WTC11 (cell line): ENCODE results near the gene ITGA8. TPM values are rescaled to one million over a fixed set of nuclear protein-coding genes. Genes with fewer than 3 reads are reported as not detected.

ENCODE experiments used
- ATAC-seq: fragments of 200-7000 bp; cut with Tn5 transposase; 2 replicates; pipeline ENCODE4 v1.10.0; 2021; ENCODE audit warnings: mild to moderate bottlenecking, moderate library complexity
- CTCF ChIA-PET: fragments of 300-600 bp; sonication (Branson Sonifier 250); formaldehyde crosslinking; loops from one replicate; lab custom pipeline; 2021; ENCODE audit warnings: antibody characterized with exemption; lab: Charles Lee
- POLR2A ChIA-PET: fragments of 350-600 bp; sonication (Branson Sonifier 250); formaldehyde crosslinking; loops from one replicate; lab custom pipeline; 2021; ENCODE audit warnings: antibody characterized with exemption; lab: Charles Lee
- DNase-seq: peaks from one replicate; pipeline ENCODE4 v3.0.0; 2021; ENCODE audit warnings: low spot score
- H3K27ac Mint-ChIP-seq: 2 replicates; pipeline ENCODE4 v1.8.0; 2021; ENCODE audit warnings: mixed read lengths
- H3K27me3 Mint-ChIP-seq: 2 replicates; pipeline ENCODE4 v1.8.0; 2021; ENCODE audit warnings: low read depth, mild to moderate bottlenecking, moderate library complexity, mixed read lengths
- H3K36me3 Mint-ChIP-seq: 2 replicates; pipeline ENCODE4 v1.8.0; 2021; ENCODE audit warnings: mixed read lengths
- H3K4me1 Mint-ChIP-seq: 2 replicates; pipeline ENCODE4 v1.8.0; 2022; ENCODE audit warnings: mixed read lengths
- H3K4me3 Mint-ChIP-seq: 2 replicates; pipeline ENCODE4 v1.8.0; 2021; ENCODE audit warnings: mild to moderate bottlenecking, moderate library complexity, mixed read lengths
- H3K9me3 Mint-ChIP-seq: 2 replicates; pipeline ENCODE4 v1.8.0; 2021; ENCODE audit warnings: mixed read lengths
- ATF6 ChIP-seq: sonication (generic); formaldehyde crosslinking; IDR thresholded peaks from 2 replicates; pipeline ENCODE4 v1.8.1; 2023; ENCODE audit warnings: mild to moderate bottlenecking, missing genetic modification reagents
- CREB1 ChIP-seq: sonication (generic); formaldehyde crosslinking; IDR thresholded peaks from 2 replicates; pipeline ENCODE4 v1.8.0; 2023; ENCODE audit warnings: mild to moderate bottlenecking, missing genetic modification reagents
- FOXJ3 ChIP-seq: sonication (generic); formaldehyde crosslinking; IDR thresholded peaks from 2 replicates; pipeline ENCODE4 v1.9.0; 2021; ENCODE audit warnings: missing genetic modification reagents, mild to moderate bottlenecking, borderline replicate concordance
- FOXK1 ChIP-seq: sonication (generic); formaldehyde crosslinking; IDR thresholded peaks from 2 replicates; pipeline ENCODE4 v1.8.0; 2022; ENCODE audit warnings: mild to moderate bottlenecking, moderate library complexity, missing genetic modification reagents
- FOXP1 ChIP-seq: sonication (generic); formaldehyde crosslinking; IDR thresholded peaks from 2 replicates; pipeline ENCODE4 v1.8.0; 2022; ENCODE audit warnings: missing genetic modification reagents, mild to moderate bottlenecking, moderate library complexity, borderline replicate concordance
- GRHL2 ChIP-seq: fragments of 250-450 bp; sonication (Bioruptor Pico); IDR thresholded peaks from 2 replicates; pipeline ENCODE4 v1.8.0; 2022; ENCODE audit warnings: mild to moderate bottlenecking, moderate library complexity; ENCODE audit not compliant: insufficient replicate concordance, severe bottlenecking
- GTF2I ChIP-seq: fragments of 250-450 bp; sonication (Bioruptor Pico); conservative IDR thresholded peaks from 2 replicates; pipeline ENCODE4 v1.4.0; 2021; ENCODE audit warnings: mild to moderate bottlenecking
- HMGA2 ChIP-seq: fragments of 250-450 bp; sonication (Bioruptor Pico); IDR thresholded peaks from 2 replicates; pipeline ENCODE4 v1.4.0; 2021; ENCODE audit warnings: mild to moderate bottlenecking, moderate library complexity
- JUN ChIP-seq: sonication (generic); formaldehyde crosslinking; IDR thresholded peaks from 2 replicates; pipeline ENCODE4 v1.8.0; 2023; ENCODE audit warnings: mild to moderate bottlenecking, missing genetic modification reagents
- MAX ChIP-seq: sonication (generic); formaldehyde crosslinking; IDR thresholded peaks from 2 replicates; pipeline ENCODE4 v1.8.0; 2022; ENCODE audit warnings: mild to moderate bottlenecking, missing genetic modification reagents
- NR3C1 ChIP-seq: sonication (generic); formaldehyde crosslinking; conservative IDR thresholded peaks from 2 replicates; pipeline ENCODE4 v1.8.1; 2023; ENCODE audit warnings: low read depth, mild to moderate bottlenecking, missing genetic modification reagents
- PRRX2 ChIP-seq: fragments of 250-450 bp; sonication (Bioruptor Pico); IDR thresholded peaks from 2 replicates; pipeline ENCODE4 v1.8.0; 2021; ENCODE audit warnings: mild to moderate bottlenecking
- RELA ChIP-seq: sonication (generic); formaldehyde crosslinking; IDR thresholded peaks from 2 replicates; pipeline ENCODE4 v1.8.1; 2022; ENCODE audit warnings: missing genetic modification reagents, mild to moderate bottlenecking, borderline replicate concordance
- SMAD4 ChIP-seq: sonication (generic); formaldehyde crosslinking; IDR thresholded peaks from 2 replicates; pipeline ENCODE4 v1.8.0; 2022; ENCODE audit warnings: mild to moderate bottlenecking, missing genetic modification reagents
- SOX15 ChIP-seq: fragments of 250-450 bp; sonication (Bioruptor Pico); IDR thresholded peaks from 2 replicates; pipeline ENCODE4 v1.9.0; 2021; ENCODE audit warnings: mild to moderate bottlenecking
- ZBTB21 ChIP-seq: sonication (generic); formaldehyde crosslinking; IDR thresholded peaks from 2 replicates; pipeline ENCODE4 v1.8.1; 2023; ENCODE audit warnings: mild to moderate bottlenecking, missing genetic modification reagents, borderline replicate concordance
- ZBTB43 ChIP-seq: sonication (generic); formaldehyde crosslinking; IDR thresholded peaks from 2 replicates; pipeline ENCODE4 v1.8.1; 2023; ENCODE audit warnings: mild to moderate bottlenecking, missing genetic modification reagents
- ZMAT4 ChIP-seq: fragments of 250-450 bp; sonication (Bioruptor Pico); IDR thresholded peaks from 2 replicates; pipeline ENCODE4 v1.9.0; 2021; ENCODE audit warnings: mild to moderate bottlenecking
- ZNF138 ChIP-seq: sonication (generic); formaldehyde crosslinking; conservative IDR thresholded peaks from 2 replicates; pipeline ENCODE4 v1.8.1; 2022; ENCODE audit warnings: mild to moderate bottlenecking, moderate library complexity, missing genetic modification reagents
- ZNF263 ChIP-seq: sonication (generic); formaldehyde crosslinking; IDR thresholded peaks from 2 replicates; pipeline ENCODE4 v1.8.1; 2022; ENCODE audit warnings: low read depth, mild to moderate bottlenecking, moderate library complexity, missing genetic modification reagents
- ZNF396 ChIP-seq: fragments of 250-450 bp; sonication (Bioruptor Pico); IDR thresholded peaks from 2 replicates; pipeline ENCODE4 v1.8.0; 2021; ENCODE audit warnings: mild to moderate bottlenecking, moderate library complexity, borderline replicate concordance
- ZNF512 ChIP-seq: sonication (generic); formaldehyde crosslinking; IDR thresholded peaks from 2 replicates; pipeline ENCODE4 v1.8.1; 2022; ENCODE audit warnings: missing genetic modification reagents, borderline replicate concordance
- ZNF671 ChIP-seq: fragments of 250-450 bp; sonication (Bioruptor Pico); IDR thresholded peaks from 2 replicates; pipeline ENCODE4 v1.8.0; 2021; ENCODE audit warnings: mild to moderate bottlenecking
- total RNA-seq: library from RNA; stranded (reverse); gene quantifications from 3 replicates; pipeline ENCODE4 v1.2.3, GENCODE V29; 2021
- TF ChIP-seq, protein P1 (sequence below): fragments of 250-450 bp; sonication (Bioruptor Pico); conservative IDR thresholded peaks from 2 replicates; pipeline ENCODE4 v1.9.0; 2021; ENCODE audit warnings: mild to moderate bottlenecking
- TF ChIP-seq, protein P2 (sequence below): sonication (generic); formaldehyde crosslinking; IDR thresholded peaks from 2 replicates; pipeline ENCODE4 v1.8.1; 2023; ENCODE audit warnings: mild to moderate bottlenecking, missing genetic modification reagents, borderline replicate concordance

The ITGA8 gene
- total RNA-seq, 1 experiment from 2014 or later, result not detected

GRCh38 chr10:15704581-15704968, 15.1 kb downstream of the ITGA8 start:
- Mint-ChIP-seq H3K27me3 (no peaks in the 10 kb centered on the region), H3K4me1 (no peaks in the 10 kb centered on the region), H3K9me3 (no peaks in the 10 kb centered on the region), H3K27ac (no peak overlapping the region), H3K36me3 (no peaks in the 10 kb centered on the region), H3K4me3 (no peak overlapping the region)
- CTCF ChIA-PET, result interaction anchor here (0.7 kb wide), 1 partner anchor 14 kb away, joined by 3 read pairs; no protein-coding TSS in a partner anchor
- no peak for ATAC-seq
- TF ChIP-seq RELA (CRISPR knock-in tag) (no peak), JUN (CRISPR knock-in tag) (no peak), MAX (CRISPR knock-in tag) (no peak), FOXK1 (no peak), FOXP1 (CRISPR knock-in tag) (no peak), SOX15 (no peak), FOXJ3 (no peak), HMGA2 (CRISPR knock-in tag) (no peak), NR3C1 (CRISPR knock-in tag) (no peak), SMAD4 (CRISPR knock-in tag) (no peak), CREB1 (CRISPR knock-in tag) (no peak), ZNF138 (no peak), ZNF396 (CRISPR knock-in tag) (no peak), GTF2I (CRISPR knock-in tag) (no peak)
- TF ChIP-seq, protein P1, sequence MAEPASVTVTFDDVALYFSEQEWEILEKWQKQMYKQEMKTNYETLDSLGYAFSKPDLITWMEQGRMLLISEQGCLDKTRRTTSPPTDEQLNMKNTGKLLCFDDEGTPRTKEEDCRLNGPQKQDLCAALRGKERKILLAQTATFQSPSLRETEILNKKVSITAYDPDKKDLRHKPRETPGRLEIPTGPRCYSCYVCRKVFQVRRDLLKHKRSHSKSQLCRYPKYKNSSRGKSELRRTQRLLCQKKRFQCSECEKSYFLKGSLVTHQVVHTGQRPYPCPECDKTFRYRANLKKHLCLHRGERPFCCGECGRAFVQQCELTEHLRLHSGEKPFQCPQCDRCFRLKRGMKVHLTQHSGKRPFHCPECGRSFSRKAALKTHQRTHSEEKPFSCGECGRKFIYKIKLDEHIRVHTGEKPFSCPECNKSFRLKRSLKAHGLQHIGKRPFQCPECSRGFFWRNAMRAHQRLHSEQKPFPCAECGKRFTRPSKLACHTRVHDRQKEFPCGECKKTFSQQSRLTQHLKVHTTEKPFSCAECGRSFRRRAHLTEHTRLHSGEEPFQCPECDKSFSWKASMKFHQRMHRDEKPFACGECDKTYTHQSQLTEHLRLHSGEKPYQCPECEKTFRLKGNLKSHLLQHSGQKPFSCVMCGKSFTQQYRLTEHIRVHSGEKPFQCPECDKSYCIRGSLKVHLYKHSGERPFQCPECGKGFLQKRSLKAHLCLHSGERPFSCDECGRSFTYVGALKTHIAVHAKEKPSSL (CRISPR knock-in tag), result no peak
- TF ChIP-seq, protein P2, sequence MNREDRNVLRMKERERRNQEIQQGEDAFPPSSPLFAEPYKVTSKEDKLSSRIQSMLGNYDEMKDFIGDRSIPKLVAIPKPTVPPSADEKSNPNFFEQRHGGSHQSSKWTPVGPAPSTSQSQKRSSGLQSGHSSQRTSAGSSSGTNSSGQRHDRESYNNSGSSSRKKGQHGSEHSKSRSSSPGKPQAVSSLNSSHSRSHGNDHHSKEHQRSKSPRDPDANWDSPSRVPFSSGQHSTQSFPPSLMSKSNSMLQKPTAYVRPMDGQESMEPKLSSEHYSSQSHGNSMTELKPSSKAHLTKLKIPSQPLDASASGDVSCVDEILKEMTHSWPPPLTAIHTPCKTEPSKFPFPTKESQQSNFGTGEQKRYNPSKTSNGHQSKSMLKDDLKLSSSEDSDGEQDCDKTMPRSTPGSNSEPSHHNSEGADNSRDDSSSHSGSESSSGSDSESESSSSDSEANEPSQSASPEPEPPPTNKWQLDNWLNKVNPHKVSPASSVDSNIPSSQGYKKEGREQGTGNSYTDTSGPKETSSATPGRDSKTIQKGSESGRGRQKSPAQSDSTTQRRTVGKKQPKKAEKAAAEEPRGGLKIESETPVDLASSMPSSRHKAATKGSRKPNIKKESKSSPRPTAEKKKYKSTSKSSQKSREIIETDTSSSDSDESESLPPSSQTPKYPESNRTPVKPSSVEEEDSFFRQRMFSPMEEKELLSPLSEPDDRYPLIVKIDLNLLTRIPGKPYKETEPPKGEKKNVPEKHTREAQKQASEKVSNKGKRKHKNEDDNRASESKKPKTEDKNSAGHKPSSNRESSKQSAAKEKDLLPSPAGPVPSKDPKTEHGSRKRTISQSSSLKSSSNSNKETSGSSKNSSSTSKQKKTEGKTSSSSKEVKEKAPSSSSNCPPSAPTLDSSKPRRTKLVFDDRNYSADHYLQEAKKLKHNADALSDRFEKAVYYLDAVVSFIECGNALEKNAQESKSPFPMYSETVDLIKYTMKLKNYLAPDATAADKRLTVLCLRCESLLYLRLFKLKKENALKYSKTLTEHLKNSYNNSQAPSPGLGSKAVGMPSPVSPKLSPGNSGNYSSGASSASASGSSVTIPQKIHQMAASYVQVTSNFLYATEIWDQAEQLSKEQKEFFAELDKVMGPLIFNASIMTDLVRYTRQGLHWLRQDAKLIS, result no peak
- no peak for DNase-seq
- POLR2A ChIA-PET, result no interaction called here

DNA sequence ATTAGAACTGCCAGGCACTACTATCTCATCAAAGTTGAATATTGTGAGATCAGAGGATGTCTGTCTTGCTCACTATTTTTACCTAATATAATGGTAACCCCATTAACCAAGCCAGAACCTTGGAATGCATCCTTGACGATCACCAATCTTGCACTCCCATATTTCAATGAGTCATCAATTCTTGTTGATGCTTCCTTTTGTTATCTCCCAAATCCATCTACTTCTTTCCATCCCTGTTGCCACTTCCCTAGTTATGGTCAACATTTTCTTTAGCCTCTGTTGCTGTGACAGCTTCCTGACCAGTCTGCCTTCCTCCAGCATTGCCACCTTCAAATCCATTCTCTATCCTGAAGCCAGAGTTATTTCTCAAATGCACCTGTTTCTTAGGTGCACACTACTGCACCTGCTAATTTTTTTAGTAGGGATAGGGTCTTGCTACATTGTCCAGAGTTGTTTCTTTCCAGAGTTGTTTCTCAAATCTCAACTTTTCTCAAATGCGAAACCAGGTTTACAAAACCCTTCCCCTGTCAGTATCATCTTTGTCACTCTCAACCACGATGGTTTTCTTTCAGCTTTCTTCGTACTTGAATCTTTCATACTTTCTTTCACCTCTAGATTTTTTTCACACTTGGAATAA, 15.7 kb downstream of the ITGA8 start:
- ChIA-PET CTCF (no interaction called here), POLR2A (no interaction called here)
- no peak overlapping the region for H3K27ac Mint-ChIP-seq
- no peaks in the 10 kb centered on the region for H3K36me3 Mint-ChIP-seq
- DNase-seq, result no peak
- ATAC-seq, result no peak
- no peaks in the 10 kb centered on the region for H3K4me1 Mint-ChIP-seq
- no peak overlapping the region for H3K4me3 Mint-ChIP-seq
- no peaks in the 10 kb centered on the region for H3K27me3 Mint-ChIP-seq
- H3K9me3 Mint-ChIP-seq, result no peaks in the 10 kb centered on the region
- TF ChIP-seq ZBTB43, result no peak
- no peak for TF ChIP-seq ZNF512 (CRISPR knock-in tag)
- TF ChIP-seq SOX15, result no peak
- TF ChIP-seq GTF2I (CRISPR knock-in tag), result no peak
- TF ChIP-seq ZNF138, result no peak
- no peak for TF ChIP-seq ATF6
- TF ChIP-seq ZNF263 (CRISPR knock-in tag), result no peak
- TF ChIP-seq ZMAT4 (CRISPR knock-in tag), result no peak
- TF ChIP-seq FOXK1, result no peak
- no peak for TF ChIP-seq PRRX2 (CRISPR knock-in tag)
- TF ChIP-seq ZBTB21 (CRISPR knock-in tag), result no peak
- TF ChIP-seq GRHL2 (CRISPR knock-in tag), result no peak
- TF ChIP-seq ZNF671 (CRISPR knock-in tag), result no peak
